Heart left ventricle (tissue), 13 donors: ENCODE data around the gene NLRC5.

Source experiments
- CTCF ChIP-seq, 12 donors: fragments of 200-600 bp; sonication (generic) in 4 of 12; IDR thresholded peaks; one replicate each; pipeline versions ENCODE4 v1.5.0 to v1.8.0; 2018 to 2022; ENCODE audit warnings: antibody characterized with exemption in 12 of 12, mild to moderate bottlenecking in 5 of 12
- POLR2A ChIP-seq, 2 donors: fragments of 450-650 bp; IDR thresholded peaks; one replicate each; pipeline ENCODE4 v1.6.1; 2017; ENCODE audit warnings: antibody characterized with exemption in 2 of 2, mild to moderate bottlenecking in 2 of 2, moderate library complexity in 2 of 2
- donor health status: ischemic (EF 13 %, LVEDD 7.1; RV severe dilation, severe dysfunction).
- donor health status: DM: no; HTN: yes; CAD: no.
- donor health status: DM: no; HTN: no; CAD: no.
- donor health status: ischemic (EF 25% LVEDD 6.9; RV normal size, moderate dysfunction).
- donor health status: ischemic (EF 25% LVEDD 5.7; RV mildly dilated, moderate dysfunction).
- donor health status: ischemic (EF 35%, LVEDD 5.7; RV mildly dilated, moderate dysfunction).
- donor health status: nonischemic (EF 11% LVEDD 7.7; RV severe dilation, severe dysfunction).
- donor health status: DM: yes; HTN: yes; CAD: no.
- donor health status: PGD.
- donor health status: ischemic (EF 29% LVEDD 5.4; RV normal size, mild dysfunction).
- donor health status: nonischemic (EF 23%, LVEDD 6.1; RV moderate dilation, normal function).

- TF ChIP-seq CTCF (IDR thresholded peaks at IDR 0.05) (no peak), POLR2A (IDR thresholded peaks at IDR 0.05) (no peak)
Observed at GRCh38 chr16:57016301-57016700, 26.9 kb downstream of the NLRC5 start.
